GM12878 (cell line): ENCODE data around the gene CAMK2G. TPM values are rescaled to one million over a fixed set of nuclear protein-coding genes. Genes with fewer than 3 reads are reported as not detected.

ENCODE experiments used
- ATF3 ChIP-seq: IDR thresholded peaks from 2 replicates; pipeline ENCODE4 v1.6.1; 2011; ENCODE audit warnings: low read depth, mild to moderate bottlenecking, low read length, moderate library complexity, borderline replicate concordance; ENCODE audit errors: extremely low read depth
- ATF7 ChIP-seq: fragments of 450-650 bp; IDR thresholded peaks from 2 replicates; pipeline ENCODE4 v1.6.1; 2016; ENCODE audit warnings: low read depth, mild to moderate bottlenecking
- BCL11A ChIP-seq: IDR thresholded peaks from 2 replicates; pipeline ENCODE4 v1.6.1; 2011; ENCODE audit warnings: low read depth, low read length
- CBX5 ChIP-seq: sonication (generic); IDR thresholded peaks from 2 replicates; pipeline ENCODE4 v1.6.1; 2016; ENCODE audit warnings: low read depth, moderate library complexity, mild to moderate bottlenecking, inconsistent platforms
- CREB1 ChIP-seq: IDR thresholded peaks from 2 replicates; pipeline ENCODE4 v1.6.1; 2012; ENCODE audit warnings: low read depth, mild to moderate bottlenecking, inconsistent platforms
- EGR1 ChIP-seq, 2 experiments: IDR thresholded peaks; 1 replicate in 1 of 2; 2 replicates in 1 of 2; pipeline ENCODE4 v1.6.1; 2011 to 2012; ENCODE audit warnings: low read depth in 2 of 2, low read length in 2 of 2, borderline replicate concordance in 1 of 2, mild to moderate bottlenecking in 1 of 2, moderate library complexity in 1 of 2
- EP300 ChIP-seq, 2 experiments: fragments of 150-350 bp in 1 of 2; IDR thresholded peaks; 2 replicates each; pipeline ENCODE4 v1.6.1; 2011 to 2012; ENCODE audit warnings: low read depth in 2 of 2, low read length in 2 of 2, borderline replicate concordance in 1 of 2, improper control_type of control experiment in 1 of 2, inconsistent platforms in 1 of 2; ENCODE audit not compliant: control insufficient read depth in 1 of 2
- IKZF2 ChIP-seq, 2 experiments: fragments of 450-650 bp; IDR thresholded peaks; 2 replicates each; pipeline ENCODE4 v1.6.1; 2017; ENCODE audit warnings: mild to moderate bottlenecking in 2 of 2, moderate library complexity in 2 of 2
- IRF4 ChIP-seq: IDR thresholded peaks from 2 replicates; pipeline ENCODE4 v1.6.1; 2011; ENCODE audit warnings: low read depth, low read length
- JUNB ChIP-seq: IDR thresholded peaks from 2 replicates; pipeline ENCODE4 v1.6.1; 2016; ENCODE audit warnings: antibody characterized with exemption, mild to moderate bottlenecking
- KAT2A ChIP-seq: conservative IDR thresholded peaks from 2 replicates; pipeline ENCODE4 v1.6.1; 2011; ENCODE audit warnings: low read depth, low read length; ENCODE audit not compliant: control insufficient read depth
- KLF5 ChIP-seq: fragments of 450-650 bp; IDR thresholded peaks from 2 replicates; pipeline ENCODE4 v1.6.1; 2014; ENCODE audit warnings: mild to moderate bottlenecking; ENCODE audit not compliant: partially characterized antibody
- MEF2B ChIP-seq: fragments of 450-650 bp; IDR thresholded peaks from 2 replicates; pipeline ENCODE4 v1.6.1; 2018; ENCODE audit warnings: mild to moderate bottlenecking, moderate library complexity; ENCODE audit not compliant: partially characterized antibody, poor library complexity, severe bottlenecking
- MTA3 ChIP-seq: IDR thresholded peaks from 2 replicates; pipeline ENCODE4 v1.6.1; 2012; ENCODE audit warnings: low read length, inconsistent platforms, borderline replicate concordance
- MYC ChIP-seq: IDR thresholded peaks from 2 replicates; pipeline ENCODE4 v1.6.1; 2011; ENCODE audit warnings: mild to moderate bottlenecking, low read length, moderate library complexity, inconsistent platforms; ENCODE audit not compliant: insufficient read depth, insufficient replicate concordance, insufficient read length, severe bottlenecking
- NFIC ChIP-seq: IDR thresholded peaks from 2 replicates; pipeline ENCODE4 v1.6.1; 2012; ENCODE audit warnings: low read depth, mild to moderate bottlenecking, inconsistent platforms, low read length, moderate library complexity
- NFYA ChIP-seq: IDR thresholded peaks from 2 replicates; pipeline ENCODE4 v1.6.1; 2011; ENCODE audit warnings: low read depth, mild to moderate bottlenecking, low read length, improper control_type of control experiment, borderline replicate concordance
- NR2C1 ChIP-seq: fragments of 450-650 bp; IDR thresholded peaks from 2 replicates; pipeline ENCODE4 v1.6.1; 2017; ENCODE audit warnings: antibody characterized with exemption, mild to moderate bottlenecking, moderate library complexity
- POLR2AphosphoS5 ChIP-seq: IDR thresholded peaks from 2 replicates; pipeline ENCODE4 v1.6.1; 2011; ENCODE audit warnings: mild to moderate bottlenecking, low read length, inconsistent platforms
- RB1 ChIP-seq: fragments of 450-650 bp; formaldehyde crosslinking; IDR thresholded peaks from 2 replicates; pipeline ENCODE4 v1.6.1; 2017; ENCODE audit warnings: mild to moderate bottlenecking, borderline replicate concordance
- RBBP5 ChIP-seq: fragments of 200-600 bp; sonication (generic); conservative IDR thresholded peaks from 2 replicates; pipeline ENCODE4 v1.6.1; 2016
- RCOR1 ChIP-seq: conservative IDR thresholded peaks from 2 replicates; pipeline ENCODE4 v1.6.1; 2012; ENCODE audit warnings: low read depth, low read length, improper control_type of control experiment
- RUNX3 ChIP-seq: IDR thresholded peaks from 2 replicates; pipeline ENCODE4 v1.6.1; 2012; ENCODE audit warnings: low read length, inconsistent platforms
- SMAD1 ChIP-seq: fragments of 450-650 bp; IDR thresholded peaks from 2 replicates; pipeline ENCODE4 v1.6.1; 2018; ENCODE audit warnings: mild to moderate bottlenecking, low read depth; ENCODE audit not compliant: partially characterized antibody
- SP1 ChIP-seq: IDR thresholded peaks from one replicate; pipeline ENCODE4 v1.6.1; 2011; ENCODE audit warnings: low read depth, low read length
- SRF ChIP-seq, 2 experiments: IDR thresholded peaks; 2 replicates each; pipeline ENCODE4 v1.6.1; 2011; ENCODE audit warnings: low read depth in 2 of 2, low read length in 2 of 2, mild to moderate bottlenecking in 1 of 2, moderate library complexity in 1 of 2
- SUPT20H ChIP-seq: IDR thresholded peaks from 2 replicates; pipeline ENCODE4 v1.6.1; 2011; ENCODE audit warnings: low read depth, mild to moderate bottlenecking, low read length, moderate library complexity, borderline replicate concordance; ENCODE audit not compliant: control insufficient read depth
- SUZ12 ChIP-seq: fragments of 200-600 bp; sonication (generic); IDR thresholded peaks from one replicate; pipeline ENCODE4 v1.6.1; 2018; ENCODE audit warnings: antibody characterized with exemption, mild to moderate bottlenecking; ENCODE audit not compliant: unreplicated experiment
- TCF12 ChIP-seq: IDR thresholded peaks from 2 replicates; pipeline ENCODE4 v1.6.1; 2011; ENCODE audit warnings: low read depth, mild to moderate bottlenecking, low read length
- USF2 ChIP-seq: IDR thresholded peaks from 2 replicates; pipeline ENCODE4 v1.6.1; 2011; ENCODE audit warnings: low read depth, low read length, improper control_type of control experiment, borderline replicate concordance
- YBX1 ChIP-seq: fragments of 450-650 bp; IDR thresholded peaks from 2 replicates; pipeline ENCODE4 v1.6.1; 2016; ENCODE audit warnings: antibody characterized with exemption
- polyA plus RNA-seq, 11 experiments: library from polyadenylated mRNA; depleted of rRNA in 4 of 11; unstranded in 6 of 11; stranded (reverse) in 5 of 11; fragments of >200 nt; fragmentation: Nextera tagmentation in 4 of 11; fragmentation: Illumina TruSeq in 1 of 11; extraction: Ambion mirVana in 4 of 11; extraction: Trizol in 1 of 11; gene quantifications; 1 replicate in 1 of 11; 2 replicates in 10 of 11; pipeline versions ENCODE4 v1.2.1 to v1.2.3, GENCODE V29; 2011 to 2016; ENCODE audit warnings: inconsistent platforms in 2 of 11, missing spikeins in 2 of 11, low read depth in 1 of 11
- total RNA-seq, 4 experiments: library from RNA; depleted of rRNA in 3 of 4; stranded (reverse); fragments of >200 nt in 3 of 4; fragmentation: Illumina TruSeq in 1 of 4; extraction: Trizol in 1 of 4; gene quantifications; 2 replicates each; pipeline versions ENCODE4 v1.2.1 to v1.2.3, GENCODE V29; 2013 to 2021
- TF ChIP-seq, protein P1 (sequence below): IDR thresholded peaks from 2 replicates; pipeline ENCODE4 v1.6.1; 2012; ENCODE audit warnings: low read depth, low read length, improper control_type of control experiment

The CAMK2G gene
- total and polyA plus RNA-seq, 10 of the 15 experiments (the other 5 are each of a cell fraction or from before 2014, with no cell fraction given), result 5.5 to 24.3 (median 16.9) TPM

GRCh38 chr10:73785211-73785720 is 89.1 kb downstream of the CAMK2G start, which contains the start of gene ZSWIM8 (continued):
- TF ChIP-seq EP300 (IDR thresholded peaks at IDR 0.05; ENCODE audit: borderline replicate concordance in 1 of 2, control insufficient read depth in 1 of 2, low read depth in 2 of 2, low read length in 2 of 2) (no peak), YBX1 (no peak), JUNB (no peak), KAT2A (no peak), ATF3 (peak; percentile 15; the same call in 1 of the 2 replicates), EGR1 (IDR thresholded peaks at IDR 0.05; ENCODE audit: borderline replicate concordance in 1 of 2, low read depth in 2 of 2, low read length in 2 of 2) (no peak), SP1 (peak; percentile 82), CBX5 (no peak), RBBP5 (no peak; the same call in 1 of the 2 replicates), RUNX3 (peak; percentile 68; the same call in 1 of the 2 replicates), SMAD1 (no peak), RCOR1 (no peak), MTA3 (no peak), NFYA (no peak), BCL11A (no peak), RB1 (peak; percentile 35; the same call in 1 of the 2 replicates), CREB1 (peak; percentile 67; the same call in 1 of the 2 replicates), TCF12 (no peak), USF2 (peak; percentile 60), MYC (no peak), POLR2AphosphoS5 (peak; percentile 52; the same call in 1 of the 2 replicates), SUZ12 (no peak), KLF5 (no peak), NR2C1 (peak; percentile 69), MEF2B (peak; percentile 76), IKZF2 (IDR thresholded peaks at IDR 0.05) (peak in 1 of 2 experiments; percentile 11; a peak in 1 of 4 replicates), ATF7 (0 out of 2 replicates have a peak, but pooled peaks have one; percentile 33), SRF (IDR thresholded peaks at IDR 0.05; ENCODE audit: low read depth in 2 of 2, low read length in 2 of 2) (no peak), IRF4 (no peak), SUPT20H (no peak), NFIC (no peak; the same call in 1 of the 2 replicates)
- TF ChIP-seq, protein P1, sequence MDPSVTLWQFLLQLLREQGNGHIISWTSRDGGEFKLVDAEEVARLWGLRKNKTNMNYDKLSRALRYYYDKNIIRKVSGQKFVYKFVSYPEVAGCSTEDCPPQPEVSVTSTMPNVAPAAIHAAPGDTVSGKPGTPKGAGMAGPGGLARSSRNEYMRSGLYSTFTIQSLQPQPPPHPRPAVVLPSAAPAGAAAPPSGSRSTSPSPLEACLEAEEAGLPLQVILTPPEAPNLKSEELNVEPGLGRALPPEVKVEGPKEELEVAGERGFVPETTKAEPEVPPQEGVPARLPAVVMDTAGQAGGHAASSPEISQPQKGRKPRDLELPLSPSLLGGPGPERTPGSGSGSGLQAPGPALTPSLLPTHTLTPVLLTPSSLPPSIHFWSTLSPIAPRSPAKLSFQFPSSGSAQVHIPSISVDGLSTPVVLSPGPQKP, result peak; percentile 82
